ENCODE results near the gene EEF1A1. TPM values are rescaled to one million over a fixed set of nuclear protein-coding genes. Genes with fewer than 3 reads are reported as not detected.

Gene EEF1A1
- total RNA-seq, 1 experiment from 2014 or later, result 10,623 TPM

DNA sequence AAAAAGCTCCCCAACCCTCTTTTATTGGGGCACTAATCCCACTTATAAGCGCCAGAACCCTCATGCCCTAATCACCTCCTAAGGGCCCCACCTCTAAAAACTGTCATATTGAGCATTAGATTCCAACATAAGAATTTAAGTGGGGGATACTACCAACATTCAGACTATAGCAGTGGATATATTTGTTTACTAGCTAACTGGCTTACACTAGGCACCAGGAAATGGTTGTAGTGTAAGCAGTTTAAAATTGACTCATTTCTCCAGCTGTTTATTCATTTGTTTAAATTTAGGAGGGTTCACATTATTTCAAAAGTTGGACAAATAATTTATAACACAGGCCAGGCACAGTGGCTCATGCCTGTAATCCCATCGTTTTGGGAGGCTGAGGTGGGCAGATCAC, 36.4 kb downstream of the EEF1A1 start:
- peaks cover 61% of the 10 kb centered on the region for H3K36me3 ChIP-seq (ENCODE audit: insufficient read depth, low read length)
- H3K4me3 ChIP-seq (ENCODE audit: low read length), result no peak overlapping the region
- H3K9me2 ChIP-seq (replicated peaks; ENCODE audit: insufficient read depth, low read length), result no peaks in the 10 kb centered on the region
- H3K4me1 ChIP-seq (ENCODE audit: low read length), result no peaks in the 10 kb centered on the region
- no peak for DNase-seq
- H3K9me3 ChIP-seq (ENCODE audit: low read length), result no peaks in the 10 kb centered on the region
- H3K4me2 ChIP-seq (ENCODE audit: low read depth, low read length, poor library complexity, severe bottlenecking), result no peak overlapping the region
- H3K9ac ChIP-seq (ENCODE audit: low read length), result no peak overlapping the region
- no peak overlapping the region for H2AFZ ChIP-seq (ENCODE audit: low read length)
- H3K79me2 ChIP-seq (ENCODE audit: low read length), result peaks cover 15% of the 10 kb centered on the region
- no peaks in the 10 kb centered on the region for H4K20me1 ChIP-seq (ENCODE audit: insufficient read depth, low read depth, low read length)
- H3K27me3 ChIP-seq (ENCODE audit: low read length), result no peaks in the 10 kb centered on the region
- no peak overlapping the region for H3K27ac ChIP-seq (ENCODE audit: low read length)

DNA sequence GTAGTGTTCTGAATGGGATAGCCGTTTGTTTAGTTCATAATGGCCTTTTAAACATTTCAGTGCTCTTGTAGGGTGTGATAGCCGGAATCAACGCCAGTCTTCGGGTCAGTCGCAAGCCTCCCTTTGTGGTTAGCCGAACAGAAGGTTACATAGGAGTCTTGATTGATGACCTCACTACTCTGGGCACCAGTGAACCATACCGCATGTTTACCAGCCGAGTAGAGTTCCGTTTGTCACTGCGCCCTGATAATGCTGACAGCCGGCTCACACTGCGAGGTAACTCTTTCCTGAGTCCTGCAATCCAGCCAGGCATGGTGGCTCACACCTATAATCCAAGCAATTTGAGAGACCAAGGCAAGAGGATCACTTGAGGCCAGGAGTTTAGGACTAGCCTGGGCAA, 38.9 kb downstream of the EEF1A1 start:
- no peak for DNase-seq
- Histone ChIP-seq H3K9ac (ENCODE audit: low read length) (no peak overlapping the region), H3K4me2 (ENCODE audit: low read depth, low read length, poor library complexity, severe bottlenecking) (no peak overlapping the region), H2AFZ (ENCODE audit: low read length) (no peak overlapping the region), H3K9me3 (ENCODE audit: low read length) (no peaks in the 10 kb centered on the region), H3K27me3 (ENCODE audit: low read length) (no peaks in the 10 kb centered on the region), H3K4me3 (ENCODE audit: low read length) (no peak overlapping the region), H3K4me1 (ENCODE audit: low read length) (no peaks in the 10 kb centered on the region), H3K79me2 (ENCODE audit: low read length) (peaks cover 3% of the 10 kb centered on the region; the same call in 1 of the 2 replicates), H3K9me2 (replicated peaks; ENCODE audit: insufficient read depth, low read length) (no peaks in the 10 kb centered on the region), H3K36me3 (ENCODE audit: insufficient read depth, low read length) (peaks cover 44% of the 10 kb centered on the region), H4K20me1 (ENCODE audit: insufficient read depth, low read depth, low read length) (no peaks in the 10 kb centered on the region), H3K27ac (ENCODE audit: low read length) (no peak overlapping the region)

DNA sequence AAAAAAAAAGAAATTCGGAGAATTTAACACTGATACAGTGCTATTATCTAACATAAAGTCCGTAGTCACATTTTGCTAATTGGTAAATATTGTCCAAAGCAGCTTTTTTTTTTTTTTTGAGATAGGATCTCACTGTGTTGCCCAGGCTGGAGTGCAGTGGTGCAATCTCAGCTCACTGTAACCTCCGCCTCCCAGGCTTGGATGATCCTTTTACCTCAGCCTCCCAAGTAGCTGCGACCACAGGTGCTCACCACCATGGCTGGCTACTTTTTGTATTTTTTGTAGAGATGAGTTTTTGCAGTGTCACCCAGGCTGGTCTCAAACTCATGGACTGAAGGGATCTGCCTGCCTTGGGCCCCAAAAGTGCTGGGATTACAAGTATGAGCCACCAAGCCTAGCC, 43.4 kb downstream of the EEF1A1 start:
- Histone ChIP-seq H3K9me3 (ENCODE audit: low read length) (no peaks in the 10 kb centered on the region), H3K9me2 (replicated peaks; ENCODE audit: insufficient read depth, low read length) (no peaks in the 10 kb centered on the region), H3K4me3 (ENCODE audit: low read length) (no peak overlapping the region), H3K4me2 (ENCODE audit: low read depth, low read length, poor library complexity, severe bottlenecking) (no peak overlapping the region), H3K4me1 (ENCODE audit: low read length) (peaks cover 1% of the 10 kb centered on the region), H3K27me3 (ENCODE audit: low read length) (no peaks in the 10 kb centered on the region), H3K9ac (ENCODE audit: low read length) (no peak overlapping the region), H4K20me1 (ENCODE audit: insufficient read depth, low read depth, low read length) (no peaks in the 10 kb centered on the region), H3K27ac (ENCODE audit: low read length) (no peak overlapping the region), H3K79me2 (ENCODE audit: low read length) (peaks cover 7% of the 10 kb centered on the region; the same call in 1 of the 2 replicates), H2AFZ (ENCODE audit: low read length) (no peak overlapping the region), H3K36me3 (ENCODE audit: insufficient read depth, low read length) (peaks cover 35% of the 10 kb centered on the region)
- no peak for DNase-seq

DNA sequence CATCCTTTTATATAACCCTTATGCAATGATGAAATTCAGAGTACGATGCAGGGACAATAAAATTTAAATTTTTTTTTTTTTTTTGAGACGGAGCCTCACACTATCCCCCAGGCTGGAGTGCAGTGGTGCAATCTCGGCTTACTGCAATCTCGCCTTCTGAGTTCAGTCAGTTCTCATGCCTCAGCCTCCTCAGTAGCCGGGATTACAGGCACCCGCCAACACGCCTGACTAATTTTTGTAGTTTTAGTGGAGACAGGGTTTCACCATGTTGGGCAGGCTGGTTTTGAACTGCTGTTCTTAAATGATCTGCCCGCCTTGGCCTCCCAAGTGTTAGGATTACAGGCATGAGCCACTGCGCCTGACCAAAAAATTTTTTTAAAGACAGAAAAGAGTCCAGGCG, 44.1 kb downstream of the EEF1A1 start:
- H2AFZ ChIP-seq (ENCODE audit: low read length), result no peak overlapping the region
- no peak overlapping the region for H3K4me2 ChIP-seq (ENCODE audit: low read depth, low read length, poor library complexity, severe bottlenecking)
- no peaks in the 10 kb centered on the region for H3K9me2 ChIP-seq (replicated peaks; ENCODE audit: insufficient read depth, low read length)
- H3K9me3 ChIP-seq (ENCODE audit: low read length), result no peaks in the 10 kb centered on the region
- no peaks in the 10 kb centered on the region for H3K27me3 ChIP-seq (ENCODE audit: low read length)
- H3K9ac ChIP-seq (ENCODE audit: low read length), result no peak overlapping the region
- no peak for DNase-seq
- no peaks in the 10 kb centered on the region for H4K20me1 ChIP-seq (ENCODE audit: insufficient read depth, low read depth, low read length)
- H3K27ac ChIP-seq (ENCODE audit: low read length), result no peak overlapping the region
- H3K4me1 ChIP-seq (ENCODE audit: low read length), result peaks cover 8% of the 10 kb centered on the region
- peaks cover 7% of the 10 kb centered on the region; the same call in 1 of the 2 replicates for H3K79me2 ChIP-seq (ENCODE audit: low read length)
- peaks cover 30% of the 10 kb centered on the region for H3K36me3 ChIP-seq (ENCODE audit: insufficient read depth, low read length)
- H3K4me3 ChIP-seq (ENCODE audit: low read length), result no peak overlapping the region

DNA sequence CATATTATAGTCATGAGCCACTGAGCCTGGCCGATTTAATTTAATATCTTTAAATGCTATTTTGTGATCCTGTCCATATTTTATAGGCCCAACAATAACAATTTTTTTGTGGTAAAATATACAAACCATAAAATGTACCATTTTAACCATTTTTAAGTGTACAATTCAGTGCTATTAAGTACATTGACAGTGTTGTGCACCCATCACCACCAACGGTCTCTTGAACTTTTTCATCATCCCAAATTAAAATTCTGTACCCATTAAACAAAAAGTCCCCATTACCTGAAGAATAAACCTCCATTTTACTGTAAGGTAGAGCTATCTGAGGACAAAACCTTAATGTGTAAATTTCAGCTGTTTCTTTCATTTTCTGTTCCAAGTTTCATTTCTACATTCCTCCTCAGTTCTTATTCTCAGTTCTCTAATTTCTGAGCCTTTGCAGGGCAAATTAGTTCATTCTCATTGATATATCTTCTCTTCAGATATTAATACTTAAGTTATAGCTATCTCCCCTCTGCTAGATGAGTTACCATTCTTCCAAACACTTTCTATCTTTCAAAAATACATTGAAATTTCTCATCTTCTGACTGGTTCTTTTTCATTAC, 49.0 kb downstream of the EEF1A1 start:
- Histone ChIP-seq H3K4me3 (ENCODE audit: low read length) (0 out of 2 replicates have a peak overlapping the region, but pooled peaks have one; percentile 45), H3K9me2 (replicated peaks; ENCODE audit: insufficient read depth, low read length) (no peaks in the 10 kb centered on the region), H4K20me1 (ENCODE audit: insufficient read depth, low read depth, low read length) (no peaks in the 10 kb centered on the region), H3K9ac (ENCODE audit: low read length) (0 out of 2 replicates have a peak overlapping the region, but pooled peaks have one; percentile 34), H3K9me3 (ENCODE audit: low read length) (no peaks in the 10 kb centered on the region), H3K36me3 (ENCODE audit: insufficient read depth, low read length) (peaks cover 30% of the 10 kb centered on the region; the same call in 1 of the 2 replicates), H2AFZ (ENCODE audit: low read length) (no peak overlapping the region), H3K27ac (ENCODE audit: low read length) (peak overlapping the region; percentile 86), H3K4me1 (ENCODE audit: low read length) (peaks cover 24% of the 10 kb centered on the region), H3K79me2 (ENCODE audit: low read length) (peaks cover 11% of the 10 kb centered on the region; the same call in 1 of the 2 replicates), H3K27me3 (ENCODE audit: low read length) (no peaks in the 10 kb centered on the region), H3K4me2 (ENCODE audit: low read depth, low read length, poor library complexity, severe bottlenecking) (peak overlapping the region; percentile 53)
- peak; percentile 75 for DNase-seq

Small RNA genes lying within 50 kb of the gene (small RNA-seq; reads per million reads assigned to genes)
- gene AL603910.2, result not detected
- gene RN7SL827P, result not detected

Other genes starting within 250 kb of the EEF1A1 start
- not detected in 2 replicates for gene DPPA5, start 166.8 kb downstream of the EEF1A1 start, total RNA-seq (2014; rRNA removed; shearing (Covaris generic); ENCODE audit: low replicate concordance)
- not detected in 2 replicates for gene KHDC3L, start 158.4 kb downstream of the EEF1A1 start, total RNA-seq (2014; rRNA removed; shearing (Covaris generic); ENCODE audit: low replicate concordance)
- not detected in 2 replicates for gene OOEP, start 151.1 kb downstream of the EEF1A1 start, total RNA-seq (2014; rRNA removed; shearing (Covaris generic); ENCODE audit: low replicate concordance)
- not detected in 2 replicates for gene DDX43, start 126.2 kb downstream of the EEF1A1 start, total RNA-seq (2014; rRNA removed; shearing (Covaris generic); ENCODE audit: low replicate concordance)
- 10.7 and 12.8 TPM in 2 replicates for gene CGAS, start 68.7 kb downstream of the EEF1A1 start, total RNA-seq (2014; rRNA removed; shearing (Covaris generic); ENCODE audit: low replicate concordance)
- gene MTO1, start 59.3 kb downstream of the EEF1A1 start, total RNA-seq (2014; rRNA removed; shearing (Covaris generic); ENCODE audit: low replicate concordance), result 42.9 and 65.9 TPM in 2 replicates
- gene SLC17A5, start 133.0 kb upstream of the EEF1A1 start, total RNA-seq (2014; rRNA removed; shearing (Covaris generic); ENCODE audit: low replicate concordance), result 6.0 and 10.1 TPM in 2 replicates
- gene CD109, start 175.2 kb upstream of the EEF1A1 start, total RNA-seq (2014; rRNA removed; shearing (Covaris generic); ENCODE audit: low replicate concordance), result 0.22 TPM in 1 of 2 replicates, not detected in the other

All from Karpas-422 (cell line).